Upper lobe of left lung (tissue), 6 donors: ENCODE results near the gene RFX2. TPM values are rescaled to one million over a fixed set of nuclear protein-coding genes. Genes with fewer than 3 reads are reported as not detected.
"Not testable (repeated sequence)": the region's sequence is repeated elsewhere in the genome, so short reads cannot be mapped to it uniquely, and the experiment has no call there.

Experiments used
- ATAC-seq, 2 donors: fragments of 200-7000 bp; cut with Tn5 transposase; one replicate each; pipeline ENCODE4 v1.9.1; 2022; ENCODE audit warnings: mild to moderate bottlenecking in 2 of 2, moderate library complexity in 2 of 2; ENCODE audit not compliant: low FRiP score in 2 of 2
- DNase-seq, 2 donors: peaks; one replicate each; pipeline ENCODE4 v3.0.0-alpha.2; 2019 to 2020
- H3K27ac ChIP-seq, 4 donors: fragments of 200-600 bp; sonication (generic); one replicate each; pipeline ENCODE4 v1.5.1; 2016 to 2019
- H3K27me3 ChIP-seq, 4 donors: fragments of 200-600 bp; sonication (generic); one replicate each; pipeline ENCODE4 v1.5.1; 2017 to 2019
- H3K36me3 ChIP-seq, 4 donors: fragments of 200-600 bp; sonication (generic); one replicate each; pipeline ENCODE4 v1.5.1; 2016 to 2019
- H3K4me1 ChIP-seq, 4 donors: fragments of 200-600 bp; sonication (generic); one replicate each; pipeline ENCODE4 v1.5.1; 2018 to 2019
- H3K4me3 ChIP-seq, 4 donors: fragments of 200-600 bp; sonication (generic); one replicate each; pipeline ENCODE4 v1.5.1; 2017 to 2019; ENCODE audit warnings: mild to moderate bottlenecking in 2 of 4, moderate library complexity in 1 of 4
- H3K9me3 ChIP-seq, 4 donors: fragments of 200-600 bp; sonication (generic); one replicate each; pipeline ENCODE4 v1.5.1; 2018 to 2019
- EP300 ChIP-seq, 4 donors: sonication (generic); formaldehyde crosslinking; IDR thresholded peaks; one replicate each; pipeline ENCODE4 v1.5.1; 2017; ENCODE audit warnings: antibody characterized with exemption in 4 of 4, control low read depth in 2 of 4
- POLR2A ChIP-seq, 4 donors: fragments of 450-650 bp; IDR thresholded peaks; one replicate each; pipeline ENCODE4 v1.5.1; 2016 to 2017; ENCODE audit warnings: antibody characterized with exemption in 4 of 4, mild to moderate bottlenecking in 2 of 4
- POLR2AphosphoS5 ChIP-seq, 2 donors: sonication (generic); formaldehyde crosslinking; IDR thresholded peaks; one replicate each; pipeline ENCODE4 v1.5.1; 2017; ENCODE audit warnings: antibody characterized with exemption in 2 of 2
- WGBS, 2 donors: methylation state at CpG; one replicate each; pipeline ENCODE4 v1.1.5; 2017 to 2018; 5-methylcytosine and 5-hydroxymethylcytosine counted together
- total RNA-seq, 6 donors: library from RNA; depleted of rRNA in 4 of 6; stranded (reverse); fragments of >200 nt in 4 of 6; gene quantifications; one replicate each; pipeline versions ENCODE4 v1.1.0 to v1.2.1, GENCODE V29; 2016 to 2021
- TF ChIP-seq, protein P1 (sequence below), 6 experiments: fragments of 450-650 bp in 4 of 6; fragments of 200-600 bp in 2 of 6; sonication (generic) in 2 of 6; IDR thresholded peaks; one replicate each; pipeline ENCODE4 v1.5.1; 2016 to 2019; ENCODE audit warnings: antibody characterized with exemption in 6 of 6
- donor health status: DM: no; HTN: no; CAD: no; lungs with moderate emphysema.
- donor health status: DM: no; HTN: yes; CAD: no; lungs with severe emphysema.

Gene RFX2
- total RNA-seq, 6 donors from 2014 or later = 14.3 to 111 (median 28.6) TPM

- TF ChIP-seq EP300 (IDR thresholded peaks at IDR 0.05) (no peak), POLR2AphosphoS5 (IDR thresholded peaks at IDR 0.05) (no peak), POLR2A (IDR thresholded peaks at IDR 0.05) (no peak)
- TF ChIP-seq, protein P1, sequence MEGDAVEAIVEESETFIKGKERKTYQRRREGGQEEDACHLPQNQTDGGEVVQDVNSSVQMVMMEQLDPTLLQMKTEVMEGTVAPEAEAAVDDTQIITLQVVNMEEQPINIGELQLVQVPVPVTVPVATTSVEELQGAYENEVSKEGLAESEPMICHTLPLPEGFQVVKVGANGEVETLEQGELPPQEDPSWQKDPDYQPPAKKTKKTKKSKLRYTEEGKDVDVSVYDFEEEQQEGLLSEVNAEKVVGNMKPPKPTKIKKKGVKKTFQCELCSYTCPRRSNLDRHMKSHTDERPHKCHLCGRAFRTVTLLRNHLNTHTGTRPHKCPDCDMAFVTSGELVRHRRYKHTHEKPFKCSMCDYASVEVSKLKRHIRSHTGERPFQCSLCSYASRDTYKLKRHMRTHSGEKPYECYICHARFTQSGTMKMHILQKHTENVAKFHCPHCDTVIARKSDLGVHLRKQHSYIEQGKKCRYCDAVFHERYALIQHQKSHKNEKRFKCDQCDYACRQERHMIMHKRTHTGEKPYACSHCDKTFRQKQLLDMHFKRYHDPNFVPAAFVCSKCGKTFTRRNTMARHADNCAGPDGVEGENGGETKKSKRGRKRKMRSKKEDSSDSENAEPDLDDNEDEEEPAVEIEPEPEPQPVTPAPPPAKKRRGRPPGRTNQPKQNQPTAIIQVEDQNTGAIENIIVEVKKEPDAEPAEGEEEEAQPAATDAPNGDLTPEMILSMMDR (IDR thresholded peaks at IDR 0.05) = no peak
- DNase-seq (no peak), ATAC-seq (peak in 1 of 2 donors; percentile 39)
- Histone ChIP-seq H3K27me3 (no peaks in the 10 kb centered on the region), H3K27ac (no peak overlapping the region), H3K9me3 (no peaks in the 10 kb centered on the region), H3K4me1 (peaks cover 20 to 30% (median 26%) of the 10 kb centered on the region in 4 donors), H3K36me3 (peaks cover 0 to 6% (median 3%) of the 10 kb centered on the region in 4 donors), H3K4me3 (no peak overlapping the region)
- 69 to 70% methylated on average over 7 to 17 of the region's 17 CpGs for WGBS, 2 donors
Measured at GRCh38 chr19:5990289-5990797, 120.0 kb downstream of the RFX2 start.

DNA sequence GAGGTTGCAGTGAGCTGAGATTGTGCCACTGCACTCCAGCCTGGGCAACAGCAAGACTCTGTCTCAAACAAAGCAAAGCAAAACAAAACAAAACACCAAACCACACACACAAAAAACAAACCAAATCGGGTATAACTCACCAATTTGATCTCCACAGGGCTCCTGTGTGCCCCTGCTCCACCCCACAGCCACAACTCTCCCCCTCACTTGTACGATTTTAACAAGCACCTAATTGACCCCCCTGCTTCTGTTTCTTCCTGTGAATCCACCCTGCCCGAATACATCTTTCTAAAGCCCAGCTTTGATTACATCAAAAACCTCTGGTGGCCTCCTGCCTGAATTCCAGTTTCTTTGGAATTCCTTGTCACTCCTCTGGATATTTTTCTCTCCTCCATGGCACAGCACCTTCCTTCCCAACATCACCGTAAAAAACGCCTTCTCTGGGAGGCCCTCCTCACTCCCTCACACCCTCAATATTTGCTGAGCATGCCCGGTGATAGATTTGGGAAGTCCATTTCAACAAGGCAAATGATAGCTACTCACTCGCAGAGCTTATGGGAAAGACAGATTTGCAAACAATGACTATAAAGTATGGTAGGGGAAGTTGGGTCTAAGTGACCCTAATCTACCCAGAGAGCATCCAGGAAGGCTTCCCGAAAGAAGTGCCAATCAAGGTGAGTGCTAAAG is 120.8 kb downstream of the RFX2 start:
- H3K27me3 ChIP-seq = no peaks in the 10 kb centered on the region
- 67 to 71% methylated on average over 8 of the region's 8 CpGs for WGBS, 2 donors
- ATAC-seq (no peak), DNase-seq (no peak)
- TF ChIP-seq POLR2A (IDR thresholded peaks at IDR 0.05) (no peak), EP300 (IDR thresholded peaks at IDR 0.05) (no peak), POLR2AphosphoS5 (IDR thresholded peaks at IDR 0.05) (no peak)
- TF ChIP-seq, protein P1 (IDR thresholded peaks at IDR 0.05) = no peak
- H3K36me3 ChIP-seq = peaks cover 0 to 3% (median 0%) of the 10 kb centered on the region in 4 donors
- peaks cover 19 to 30% (median 26%) of the 10 kb centered on the region in 4 donors for H3K4me1 ChIP-seq
- no peaks in the 10 kb centered on the region for H3K9me3 ChIP-seq
- no peak overlapping the region for H3K27ac ChIP-seq
- no peak overlapping the region for H3K4me3 ChIP-seq

- Histone ChIP-seq H3K4me3 (no peak overlapping the region), H3K36me3 (peaks cover 0 to 3% (median 0%) of the 10 kb centered on the region in 4 donors), H3K27ac (no peak overlapping the region), H3K4me1 (peaks cover 12 to 24% (median 18%) of the 10 kb centered on the region in 4 donors), H3K27me3 (no peaks in the 10 kb centered on the region), H3K9me3 (no peaks in the 10 kb centered on the region)
- no peak for ATAC-seq
- WGBS, 2 donors = 84 to 86% methylated on average over 8 of the region's 8 CpGs
- no peak for TF ChIP-seq POLR2AphosphoS5 (IDR thresholded peaks at IDR 0.05)
- TF ChIP-seq EP300 (IDR thresholded peaks at IDR 0.05) = no peak
- TF ChIP-seq POLR2A (IDR thresholded peaks at IDR 0.05) = no peak
- TF ChIP-seq, protein P1 (IDR thresholded peaks at IDR 0.05) = no peak
- no peak for DNase-seq
Measured at GRCh38 chr19:5988517-5989387, 121.5 kb downstream of the RFX2 start.

DNA sequence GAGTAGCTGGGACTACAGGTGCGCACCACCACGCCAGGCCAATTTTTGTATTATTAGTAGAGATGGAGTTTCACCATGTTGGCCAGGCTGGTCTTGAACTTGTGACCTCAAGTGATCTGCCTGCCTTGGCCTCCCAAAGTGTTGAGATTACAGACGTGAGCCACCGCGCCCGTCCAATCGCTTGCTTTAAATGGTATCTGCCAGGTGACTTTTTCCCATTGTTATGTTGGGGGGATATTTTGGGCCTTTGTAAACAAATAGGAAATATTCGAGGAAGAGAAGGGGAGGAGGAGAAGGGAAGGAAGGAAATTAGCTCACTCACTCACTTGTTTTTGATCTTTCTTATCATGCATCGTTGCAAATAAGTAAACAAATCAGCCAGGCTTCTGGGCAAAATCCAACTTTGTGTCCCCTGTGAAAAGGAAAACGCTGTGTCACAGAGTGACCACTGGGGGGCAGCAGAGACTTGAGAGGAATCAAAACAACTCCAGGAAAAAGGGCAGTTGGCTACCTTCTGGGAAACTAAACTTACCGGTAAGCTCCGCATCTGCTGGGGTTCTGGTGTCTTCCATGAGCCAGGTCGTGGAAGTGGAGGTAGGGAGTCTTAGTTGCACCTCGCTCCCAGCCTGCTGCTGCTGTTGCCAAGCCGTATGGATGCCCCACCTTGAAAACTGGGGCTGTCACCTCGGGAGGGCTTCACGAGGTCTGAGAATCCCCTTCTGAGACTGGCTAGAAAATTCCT is 123.1 kb downstream of the RFX2 start:
- Histone ChIP-seq H3K4me3 (peak overlapping the region in 3 of 4 donors; percentile 15 to 39 (median 39)), H3K9me3 (no peaks in the 10 kb centered on the region), H3K4me1 (peaks cover 9 to 21% (median 10%) of the 10 kb centered on the region in 4 donors), H3K27ac (peak overlapping the region in 1 of 4 donors; percentile 48), H3K36me3 (peaks cover 0 to 3% (median 0%) of the 10 kb centered on the region in 4 donors), H3K27me3 (no peaks in the 10 kb centered on the region)
- ATAC-seq (peak; percentile 77 to 78), DNase-seq (peak in 1 of 2 donors; percentile 73)
- WGBS, 2 donors = 23 to 25% methylated on average over 16 to 17 of the region's 17 CpGs
- no peak for TF ChIP-seq POLR2AphosphoS5 (IDR thresholded peaks at IDR 0.05)
- TF ChIP-seq, protein P1 (IDR thresholded peaks at IDR 0.05) = peak; percentile 82 to 92 (median 86)

- not testable (repeated sequence) for H3K27ac ChIP-seq, H3K36me3 ChIP-seq, DNase-seq, H3K27me3 ChIP-seq, H3K9me3 ChIP-seq, H3K4me3 ChIP-seq, ATAC-seq
- peaks cover 9 to 21% (median 10%) of the 10 kb centered on the region in 4 donors for H3K4me1 ChIP-seq
- WGBS, 2 donors = 86 to 89% methylated on average over 5 of the region's 5 CpGs
Measured at GRCh38 chr19:5985837-5986236, 124.5 kb downstream of the RFX2 start.
